Omental fat pad (tissue), 4 donors: ENCODE data around the gene MYO9A. TPM values are rescaled to one million over a fixed set of nuclear protein-coding genes. Genes with fewer than 3 reads are reported as not detected.
"Not testable (repeated sequence)": the region's sequence is repeated elsewhere in the genome, so short reads cannot be mapped to it uniquely, and the experiment has no call there.

Experiments
- ATAC-seq: fragments of 150-250 bp; one replicate; pipeline ENCODE4 v1.9.1; 2016; ENCODE audit warnings: mild to moderate bottlenecking, moderate library complexity; ENCODE audit not compliant: low FRiP score
- DNase-seq: peaks from one replicate; pipeline ENCODE4 v3.0.0-alpha.2; 2019; ENCODE audit warnings: low spot score
- total RNA-seq, 4 donors: library from RNA; depleted of rRNA; stranded (reverse); fragments of >200 nt; gene quantifications; one replicate each; pipeline ENCODE4 v1.1.0, GENCODE V29; 2016
- TF ChIP-seq, protein P1 (sequence below), 3 donors: fragments of 450-650 bp; IDR thresholded peaks; one replicate each; pipeline ENCODE4 v1.5.1; 2016 to 2017; ENCODE audit warnings: antibody characterized with exemption in 3 of 3, mild to moderate bottlenecking in 3 of 3, moderate library complexity in 2 of 3

Gene MYO9A
- total RNA-seq, 4 donors from 2014 or later = 31.6 to 82.9 (median 48.7) TPM

DNA sequence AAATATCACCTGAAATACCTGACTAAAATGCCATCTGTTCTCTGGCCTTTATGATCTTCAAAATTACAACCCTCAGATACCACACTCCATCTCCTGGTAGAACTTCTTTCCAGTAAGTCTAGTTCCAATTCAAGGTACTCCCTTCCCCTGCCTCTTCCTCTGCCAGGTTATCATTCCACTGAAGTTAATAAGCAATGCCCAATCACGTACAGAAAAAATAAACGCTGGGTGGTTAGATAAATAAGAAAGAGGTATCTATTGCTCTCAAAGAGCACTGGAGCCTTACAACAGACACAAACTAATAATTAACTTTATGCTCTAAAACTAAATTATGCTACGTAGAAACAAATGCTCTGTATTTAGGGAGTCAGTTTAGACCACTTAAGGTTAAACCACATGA, 112.5 kb downstream of the MYO9A start:
- no peak for ATAC-seq
- TF ChIP-seq, protein P1, sequence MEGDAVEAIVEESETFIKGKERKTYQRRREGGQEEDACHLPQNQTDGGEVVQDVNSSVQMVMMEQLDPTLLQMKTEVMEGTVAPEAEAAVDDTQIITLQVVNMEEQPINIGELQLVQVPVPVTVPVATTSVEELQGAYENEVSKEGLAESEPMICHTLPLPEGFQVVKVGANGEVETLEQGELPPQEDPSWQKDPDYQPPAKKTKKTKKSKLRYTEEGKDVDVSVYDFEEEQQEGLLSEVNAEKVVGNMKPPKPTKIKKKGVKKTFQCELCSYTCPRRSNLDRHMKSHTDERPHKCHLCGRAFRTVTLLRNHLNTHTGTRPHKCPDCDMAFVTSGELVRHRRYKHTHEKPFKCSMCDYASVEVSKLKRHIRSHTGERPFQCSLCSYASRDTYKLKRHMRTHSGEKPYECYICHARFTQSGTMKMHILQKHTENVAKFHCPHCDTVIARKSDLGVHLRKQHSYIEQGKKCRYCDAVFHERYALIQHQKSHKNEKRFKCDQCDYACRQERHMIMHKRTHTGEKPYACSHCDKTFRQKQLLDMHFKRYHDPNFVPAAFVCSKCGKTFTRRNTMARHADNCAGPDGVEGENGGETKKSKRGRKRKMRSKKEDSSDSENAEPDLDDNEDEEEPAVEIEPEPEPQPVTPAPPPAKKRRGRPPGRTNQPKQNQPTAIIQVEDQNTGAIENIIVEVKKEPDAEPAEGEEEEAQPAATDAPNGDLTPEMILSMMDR (IDR thresholded peaks at IDR 0.05) = no peak
- no peak for DNase-seq

DNA sequence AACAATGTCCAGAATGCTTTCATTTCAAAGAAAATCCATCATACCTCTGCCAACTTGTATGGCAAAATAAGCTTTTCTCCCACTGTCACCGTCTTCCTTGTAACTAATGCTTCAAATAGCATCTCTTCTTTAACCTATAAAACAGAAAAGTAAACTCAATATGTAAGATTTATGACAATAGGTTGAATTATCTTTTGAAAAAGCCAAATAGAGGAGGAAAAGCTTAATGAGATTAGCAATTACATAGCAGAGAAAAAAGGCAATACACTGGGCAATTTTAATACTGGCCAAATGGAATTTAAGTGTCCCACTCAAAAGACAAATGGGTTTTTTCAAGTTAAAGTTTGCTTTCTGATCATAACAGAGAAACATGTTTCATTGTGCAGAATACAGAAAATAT, 118.1 kb downstream of the MYO9A start:
- DNase-seq (no peak), ATAC-seq (no peak)
- TF ChIP-seq, protein P1 (IDR thresholded peaks at IDR 0.05) = no peak

DNA sequence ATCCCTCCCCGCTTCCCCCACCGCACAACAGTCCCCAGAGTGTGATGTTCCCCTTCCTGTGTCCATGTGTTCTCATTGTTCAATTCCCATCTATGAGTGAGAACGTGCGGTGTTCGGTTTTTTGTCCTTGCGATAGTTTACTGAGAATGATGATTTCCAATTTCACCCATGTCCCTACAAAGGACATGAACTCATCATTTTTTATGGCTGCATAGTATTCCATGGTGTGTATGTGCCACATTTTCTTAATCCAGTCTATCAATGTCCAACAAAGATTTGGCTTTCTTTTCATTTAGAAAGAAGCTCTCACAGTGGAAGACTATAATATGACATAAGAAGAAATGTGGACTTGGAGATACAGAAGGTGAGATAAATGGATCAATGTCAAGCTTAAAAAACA, 119.2 kb downstream of the MYO9A start:
- ATAC-seq = not testable (repeated sequence)

DNA sequence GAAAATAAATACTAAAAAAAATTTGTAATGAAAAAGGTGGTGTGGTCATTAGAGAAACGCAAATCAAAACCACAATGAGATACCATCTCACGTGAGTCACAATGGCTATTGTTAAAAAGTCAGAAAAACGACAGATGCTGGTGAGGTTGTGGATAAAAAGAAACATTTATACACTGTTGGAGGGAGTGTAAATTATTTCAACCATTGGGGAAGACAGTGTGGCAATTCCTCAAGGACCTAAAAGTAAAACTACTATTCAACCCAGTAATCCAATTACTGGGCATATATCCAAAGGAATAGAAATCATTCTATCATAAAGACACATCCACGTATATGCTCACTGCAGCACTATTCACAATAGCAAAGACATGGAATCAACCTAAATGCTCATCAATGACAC, 120.3 kb downstream of the MYO9A start:
- TF ChIP-seq, protein P1 (IDR thresholded peaks at IDR 0.05) = no peak
- ATAC-seq (no peak), DNase-seq (no peak)

More for the DNA sequence above, 119.2 kb downstream of the MYO9A start:
- DNase-seq = not testable (repeated sequence)

DNA sequence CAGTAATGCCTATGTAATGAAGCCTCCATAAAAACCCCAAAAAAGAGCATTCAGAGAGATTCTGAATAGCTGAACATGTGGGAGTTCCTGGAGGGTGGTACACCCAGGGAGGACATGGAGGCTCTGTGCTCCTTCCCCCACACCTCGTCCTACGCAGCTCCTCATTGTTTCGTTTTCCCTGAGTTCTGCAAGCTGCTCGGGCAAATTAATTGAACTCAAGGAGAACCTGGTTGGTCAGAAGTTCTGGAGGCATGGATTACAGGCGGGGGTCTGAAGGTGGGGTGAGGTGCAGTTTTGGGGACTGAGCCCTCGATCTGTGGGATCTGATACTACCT, 142.2 kb downstream of the MYO9A start:
- TF ChIP-seq, protein P1 (IDR thresholded peaks at IDR 0.05) = no peak
- no peak for ATAC-seq
- DNase-seq = no peak

DNA sequence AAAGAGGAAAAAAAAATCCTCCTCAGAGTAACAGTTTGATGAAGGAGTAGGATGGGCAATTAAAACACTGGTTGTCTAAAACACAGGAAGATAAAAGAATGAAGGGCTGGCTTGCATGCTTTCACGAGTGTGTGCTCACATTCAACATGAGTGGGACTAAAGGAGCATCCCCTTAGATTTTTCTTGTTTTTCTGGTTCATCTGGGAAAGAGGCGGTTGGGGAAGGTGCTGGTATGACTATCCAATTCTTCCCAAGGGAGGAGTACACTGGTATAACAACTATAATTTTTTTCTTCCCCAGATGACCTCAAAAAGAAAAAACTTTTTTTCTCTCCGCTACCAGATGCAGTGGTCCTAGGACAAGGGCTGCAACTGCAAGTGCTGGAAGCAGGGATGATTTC, 143.7 kb downstream of the MYO9A start:
- TF ChIP-seq, protein P1 (IDR thresholded peaks at IDR 0.05) = no peak
- DNase-seq = no peak
- no peak for ATAC-seq

DNA sequence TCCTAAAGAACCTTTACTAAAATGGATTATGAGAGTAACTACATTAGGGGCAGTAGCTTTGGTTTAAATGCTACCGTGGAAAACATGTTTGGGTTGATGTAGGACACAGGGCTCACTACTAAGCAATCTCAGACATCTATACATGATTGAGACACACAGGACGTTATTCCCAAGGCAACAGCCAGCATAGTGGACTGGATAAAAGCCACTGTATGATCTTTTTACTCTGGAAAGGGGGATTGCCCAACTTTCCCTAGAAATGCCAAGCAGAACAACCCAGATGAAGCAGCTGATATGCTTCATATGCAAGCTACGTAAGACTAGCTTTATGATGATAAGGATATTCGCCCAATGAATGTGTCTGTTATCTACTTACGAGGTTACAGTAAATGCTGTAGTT, 144.6 kb downstream of the MYO9A start:
- ATAC-seq (no peak), DNase-seq (no peak)
- TF ChIP-seq, protein P1 (IDR thresholded peaks at IDR 0.05) = no peak

DNA sequence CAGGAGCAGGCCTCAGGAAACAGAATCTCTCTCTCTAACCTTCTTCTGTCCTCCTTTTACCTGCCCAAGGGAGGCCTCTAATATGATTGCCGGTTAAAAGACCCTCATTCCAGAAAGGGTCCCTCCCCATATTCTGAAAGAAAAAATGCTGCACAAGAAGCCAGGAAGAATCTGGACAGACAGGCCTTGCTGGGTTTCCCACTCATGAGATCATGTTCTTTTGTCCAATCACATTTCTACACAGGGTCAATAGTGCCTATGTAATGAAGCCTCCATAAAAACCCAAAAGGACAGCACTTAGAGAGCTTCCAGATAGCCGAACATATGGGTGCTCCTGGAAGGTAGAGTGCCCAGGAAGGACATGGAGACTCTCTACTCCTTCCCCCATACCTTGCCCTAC, 146.0 kb downstream of the MYO9A start:
- DNase-seq (no peak), ATAC-seq (no peak)
- TF ChIP-seq, protein P1 (IDR thresholded peaks at IDR 0.05) = no peak
